HepG2 (cell line): Measurements from ENCODE around the gene GPD1. TPM values are rescaled to one million over a fixed set of nuclear protein-coding genes. Genes with fewer than 3 reads are reported as not detected.

ENCODE experiments used
- ATAC-seq: fragments of 200-7000 bp; cut with Tn5 transposase; 3 replicates; pipeline ENCODE4 v1.9.1; 2020; ENCODE audit warnings: mild to moderate bottlenecking, moderate library complexity
- BruUV-seq: library from RNA; stranded (reverse); fragments of 400-500 nt; replicated peaks from 2 replicates; lab custom pipeline; 2021; lab: Mats Ljungman, UMichigan
- CTCF ChIA-PET: fragments of 300-600 bp; formaldehyde crosslinking; extraction: SDS; loops from one replicate; lab custom pipeline; 2021; ENCODE audit warnings: low total read pairs, inconsistent platforms, low intra/inter-chr PET ratio; lab: Yijun Ruan, JAX
- POLR2A ChIA-PET: fragments of 350-600 bp; sonication (Branson Sonifier 250); formaldehyde crosslinking; loops from one replicate; lab custom pipeline; 2020; ENCODE audit warnings: antibody characterized with exemption, inconsistent platforms; lab: Yijun Ruan, JAX
- DNase-seq: peaks from one replicate; pipeline ENCODE4 v3.0.0-alpha.2; 2015; ENCODE audit warnings: low spot score
- FAIRE-seq: peaks from 3 replicates; lab custom pipeline; 2011; peaks lifted over from hg19 to GRCh38; lab: Jason Lieb, UNC
- H2AFZ ChIP-seq: one replicate; pipeline ENCODE4 v1.6.1; 2011; ENCODE audit warnings: low read length, inconsistent platforms
- H3K27ac ChIP-seq: fragments of 300-600 bp; 3 replicates; pipeline ENCODE4 v1.8.0; 2011; ENCODE audit warnings: mixed run types, mild to moderate bottlenecking, mixed read lengths, low read length, inconsistent platforms; ENCODE audit not compliant: insufficient read depth; ENCODE audit errors: extremely low read length
- H3K27me3 ChIP-seq, 2 experiments: fragments of 200-600 bp in 1 of 2; 2 replicates in 1 of 2; 3 replicates in 1 of 2; pipeline versions ENCODE4 v1.6.0 to v1.8.0; 2011; ENCODE audit warnings: low read length in 2 of 2, mild to moderate bottlenecking in 2 of 2, moderate library complexity in 2 of 2, inconsistent platforms in 1 of 2; ENCODE audit not compliant: insufficient read depth in 2 of 2, control insufficient read depth in 1 of 2
- H3K36me3 ChIP-seq, 2 experiments: fragments of 200-600 bp in 1 of 2; replicated peaks in 1 of 2; 2 replicates in 1 of 2; 3 replicates in 1 of 2; pipeline versions ENCODE4 v1.5.1 to v1.8.0; 2011; ENCODE audit warnings: low read length in 2 of 2, inconsistent platforms in 1 of 2; ENCODE audit not compliant: insufficient read depth in 2 of 2, control insufficient read depth in 1 of 2
- H3K4me1 ChIP-seq: 2 replicates; pipeline ENCODE4 v1.5.1; 2012; ENCODE audit warnings: low read length, inconsistent platforms; ENCODE audit not compliant: insufficient read depth
- H3K4me2 ChIP-seq: 2 replicates; pipeline ENCODE4 v1.6.0; 2011; ENCODE audit warnings: low read depth, low read length, inconsistent platforms
- H3K4me3 ChIP-seq, 3 experiments: fragments of 200-600 bp in 1 of 3; sonication (generic), shearing (Covaris generic) in 1 of 3; replicated peaks in 1 of 3; 2 replicates each; pipeline ENCODE4 v1.5.1; 2011 to 2016; ENCODE audit warnings: low read length in 3 of 3, inconsistent platforms in 2 of 3, low read depth in 2 of 3, mild to moderate bottlenecking in 2 of 3, control low read depth in 1 of 3, mixed read lengths in 1 of 3; ENCODE audit not compliant: insufficient read depth in 1 of 3
- H3K79me2 ChIP-seq: one replicate; pipeline ENCODE4 v1.6.1; 2011; ENCODE audit warnings: low read length, inconsistent platforms; ENCODE audit not compliant: insufficient read depth
- H3K9ac ChIP-seq: 2 replicates; pipeline ENCODE4 v1.6.0; 2011; ENCODE audit warnings: mild to moderate bottlenecking, low read depth, low read length, inconsistent platforms; ENCODE audit not compliant: insufficient read depth
- H3K9me3 ChIP-seq: 2 replicates; pipeline ENCODE4 v1.5.1; 2012; ENCODE audit warnings: mild to moderate bottlenecking, low read length
- H4K20me1 ChIP-seq: 2 replicates; pipeline ENCODE4 v1.6.0; 2011; ENCODE audit warnings: inconsistent platforms, mild to moderate bottlenecking, low read length, moderate library complexity; ENCODE audit not compliant: insufficient read depth
- AHR ChIP-seq: IDR thresholded peaks from 2 replicates; pipeline ENCODE4 v1.6.1; 2018; ENCODE audit warnings: missing genetic modification reagents, missing compliant biosample characterization
- ISX ChIP-seq: sonication (generic); formaldehyde crosslinking; conservative IDR thresholded peaks from 2 replicates; pipeline ENCODE4 v1.5.0; 2020; ENCODE audit warnings: missing genetic modification reagents
- MAFF ChIP-seq: IDR thresholded peaks from 2 replicates; pipeline ENCODE4 v1.6.1; 2011; ENCODE audit warnings: low read depth, low read length, improper control_type of control experiment
- MIXL1 ChIP-seq: IDR thresholded peaks from 2 replicates; pipeline ENCODE4 v1.6.1; 2016
- MNT ChIP-seq: fragments of 450-650 bp; IDR thresholded peaks from 2 replicates; pipeline ENCODE4 v1.6.1; 2016
- PRMT3 ChIP-seq: sonication (generic); formaldehyde crosslinking; IDR thresholded peaks from 2 replicates; pipeline ENCODE4 v1.8.1; 2022; ENCODE audit warnings: low read depth, mild to moderate bottlenecking, moderate library complexity, missing genetic modification reagents, borderline replicate concordance
- RARA ChIP-seq: IDR thresholded peaks from 2 replicates; pipeline ENCODE4 v1.6.1; 2016; ENCODE audit warnings: missing genetic modification reagents, missing compliant biosample characterization
- SP2 ChIP-seq: sonication (generic); formaldehyde crosslinking; IDR thresholded peaks from 2 replicates; pipeline ENCODE4 v1.5.1; 2020; ENCODE audit warnings: mild to moderate bottlenecking, missing genetic modification reagents
- TBX2 ChIP-seq: sonication (generic); formaldehyde crosslinking; IDR thresholded peaks from 2 replicates; pipeline ENCODE4 v1.5.0; 2020; ENCODE audit warnings: missing genetic modification reagents, mild to moderate bottlenecking, borderline replicate concordance
- ZBTB33 ChIP-seq: sonication (generic); formaldehyde crosslinking; IDR thresholded peaks from 2 replicates; pipeline ENCODE4 v1.4.0; 2020; ENCODE audit warnings: missing genetic modification reagents
- ZNF12 ChIP-seq: sonication (generic); formaldehyde crosslinking; IDR thresholded peaks from 2 replicates; pipeline ENCODE4 v1.5.0; 2020; ENCODE audit warnings: missing genetic modification reagents
- ZNF24 ChIP-seq: fragments of 450-650 bp; IDR thresholded peaks from 2 replicates; pipeline ENCODE4 v1.6.1; 2017; ENCODE audit warnings: antibody characterized with exemption, mild to moderate bottlenecking
- ZNF530 ChIP-seq: sonication (generic); formaldehyde crosslinking; IDR thresholded peaks from 2 replicates; pipeline ENCODE4 v1.5.0; 2020; ENCODE audit warnings: low read depth, mild to moderate bottlenecking, missing genetic modification reagents
- ZNF615 ChIP-seq: sonication (generic); formaldehyde crosslinking; IDR thresholded peaks from 2 replicates; pipeline ENCODE4 v1.5.0; 2020; ENCODE audit warnings: mild to moderate bottlenecking, missing genetic modification reagents, borderline replicate concordance
- ZNF780A ChIP-seq: sonication (generic); formaldehyde crosslinking; IDR thresholded peaks from 2 replicates; pipeline ENCODE4 v1.8.0; 2022; ENCODE audit warnings: mild to moderate bottlenecking, missing genetic modification reagents, moderate library complexity
- WGBS: methylation state at CpG from one replicate; pipeline ENCODE4 v1.1.6; 2017; ENCODE audit warnings: low lambda C conversion rate; 5-methylcytosine and 5-hydroxymethylcytosine counted together
- in situ Hi-C: cut with HindIII; loops from 2 replicates; pipeline ENCODE4 v1.10.0; 2017; ENCODE audit warnings: low pct_unique_long_range_greater_than_20kb; ENCODE audit not compliant: extremely low pct_ligation_motif_present
- intact Hi-C: fragments of 100-400 bp; cut with micrococcal nuclease; formaldehyde crosslinking; loops from one replicate; pipeline ENCODE4 v1.10.0; 2022; ENCODE audit not compliant: unreplicated experiment
- polyA plus RNA-seq, 8 experiments: library from polyadenylated mRNA; depleted of rRNA in 3 of 8; stranded (reverse) in 7 of 8; unstranded in 1 of 8; fragments of >200 nt; fragmentation: Illumina TruSeq in 4 of 8; extraction: Trizol in 4 of 8; gene quantifications; 2 replicates each; pipeline versions ENCODE4 v1.2.1 to v1.2.3, GENCODE V29; 2011 to 2016; ENCODE audit warnings: low read depth in 4 of 8, missing spikeins in 1 of 8, mixed read lengths in 1 of 8; ENCODE audit not compliant: insufficient read depth in 1 of 8
- total RNA-seq, 5 experiments: library from RNA; depleted of rRNA; stranded (reverse); fragments of >200 nt; fragmentation: Illumina TruSeq; extraction: Trizol; gene quantifications; 2 replicates each; pipeline ENCODE4 v1.2.3, GENCODE V29; 2016; ENCODE audit warnings: low read depth in 1 of 5
- TF ChIP-seq, protein P1 (sequence below): sonication (generic); formaldehyde crosslinking; IDR thresholded peaks from 2 replicates; pipeline ENCODE4 v1.4.0; 2020; ENCODE audit warnings: missing genetic modification reagents

The GPD1 gene
- total and polyA plus RNA-seq, 2 of the 13 experiments (the other 11 are each of a cell fraction or from before 2014, with no cell fraction given), result 3.7 to 30.6 TPM

GRCh38 chr12:50069069-50069468, 34.7 kb upstream of the GPD1 start (continued):
- no peak for TF ChIP-seq MIXL1 (CRISPR knock-in tag)
- TF ChIP-seq ZNF12 (CRISPR knock-in tag), result no peak
- no peak for TF ChIP-seq TBX2 (CRISPR knock-in tag)
- TF ChIP-seq PRMT3 (CRISPR knock-in tag), result no peak
- TF ChIP-seq, protein P1, sequence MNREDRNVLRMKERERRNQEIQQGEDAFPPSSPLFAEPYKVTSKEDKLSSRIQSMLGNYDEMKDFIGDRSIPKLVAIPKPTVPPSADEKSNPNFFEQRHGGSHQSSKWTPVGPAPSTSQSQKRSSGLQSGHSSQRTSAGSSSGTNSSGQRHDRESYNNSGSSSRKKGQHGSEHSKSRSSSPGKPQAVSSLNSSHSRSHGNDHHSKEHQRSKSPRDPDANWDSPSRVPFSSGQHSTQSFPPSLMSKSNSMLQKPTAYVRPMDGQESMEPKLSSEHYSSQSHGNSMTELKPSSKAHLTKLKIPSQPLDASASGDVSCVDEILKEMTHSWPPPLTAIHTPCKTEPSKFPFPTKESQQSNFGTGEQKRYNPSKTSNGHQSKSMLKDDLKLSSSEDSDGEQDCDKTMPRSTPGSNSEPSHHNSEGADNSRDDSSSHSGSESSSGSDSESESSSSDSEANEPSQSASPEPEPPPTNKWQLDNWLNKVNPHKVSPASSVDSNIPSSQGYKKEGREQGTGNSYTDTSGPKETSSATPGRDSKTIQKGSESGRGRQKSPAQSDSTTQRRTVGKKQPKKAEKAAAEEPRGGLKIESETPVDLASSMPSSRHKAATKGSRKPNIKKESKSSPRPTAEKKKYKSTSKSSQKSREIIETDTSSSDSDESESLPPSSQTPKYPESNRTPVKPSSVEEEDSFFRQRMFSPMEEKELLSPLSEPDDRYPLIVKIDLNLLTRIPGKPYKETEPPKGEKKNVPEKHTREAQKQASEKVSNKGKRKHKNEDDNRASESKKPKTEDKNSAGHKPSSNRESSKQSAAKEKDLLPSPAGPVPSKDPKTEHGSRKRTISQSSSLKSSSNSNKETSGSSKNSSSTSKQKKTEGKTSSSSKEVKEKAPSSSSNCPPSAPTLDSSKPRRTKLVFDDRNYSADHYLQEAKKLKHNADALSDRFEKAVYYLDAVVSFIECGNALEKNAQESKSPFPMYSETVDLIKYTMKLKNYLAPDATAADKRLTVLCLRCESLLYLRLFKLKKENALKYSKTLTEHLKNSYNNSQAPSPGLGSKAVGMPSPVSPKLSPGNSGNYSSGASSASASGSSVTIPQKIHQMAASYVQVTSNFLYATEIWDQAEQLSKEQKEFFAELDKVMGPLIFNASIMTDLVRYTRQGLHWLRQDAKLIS (CRISPR knock-in tag), result no peak
- no peak for TF ChIP-seq SP2 (CRISPR knock-in tag)

GRCh38 chr12:50069539-50069938, 34.3 kb upstream of the GPD1 start:
- Histone ChIP-seq H3K9ac (no peak overlapping the region), H2AFZ (no peak overlapping the region), H3K79me2 (no peaks in the 10 kb centered on the region), H3K27ac (no peak overlapping the region), H3K4me3 (no peak overlapping the region), H3K9me3 (no peaks in the 10 kb centered on the region), H4K20me1 (no peaks in the 10 kb centered on the region), H3K36me3 (no peaks in the 10 kb centered on the region), H3K4me1 (peaks cover 15% of the 10 kb centered on the region), H3K27me3 (peaks cover 1 to 7% of the 10 kb centered on the region in 2 experiments; a peak in 4 of 5 replicates), H3K4me2 (no peak overlapping the region)
- 89% methylated on average over 3 of the region's 3 CpGs for WGBS
- ChIA-PET CTCF (interaction anchor here (2.7 to 3.6 kb wide), 2 partner anchors 30 to 102 kb away, joined by 18 to 43 read pairs; no protein-coding TSS in a partner anchor), POLR2A (no interaction called here)
- BruUV-seq, result no TSS peak
- intact Hi-C loops (no loop called here), in situ Hi-C loops (no loop called here)
- DNase-seq (no peak), ATAC-seq (no peak), FAIRE-seq (no peak)
- TF ChIP-seq ZNF615, result no peak
- no peak for TF ChIP-seq AHR (CRISPR knock-in tag)
- TF ChIP-seq ZNF780A, result no peak
- TF ChIP-seq ZNF24, result no peak
- no peak for TF ChIP-seq MNT
- no peak for TF ChIP-seq ZNF530 (CRISPR knock-in tag)
- no peak for TF ChIP-seq MAFF
- no peak for TF ChIP-seq ISX (CRISPR knock-in tag)
- TF ChIP-seq ZBTB33 (CRISPR knock-in tag), result no peak
- no peak for TF ChIP-seq RARA (CRISPR knock-in tag)
